T-helper 17 cell (primary cell): ENCODE results near the gene GANAB. TPM values are rescaled to one million over a fixed set of nuclear protein-coding genes. Genes with fewer than 3 reads are reported as not detected.

Experiments
- ATAC-seq: fragments of 150-1000 bp; cut with Tn5 transposase; 2 replicates; pipeline ENCODE4 v1.10.0; 2021; ENCODE audit warnings: mild to moderate bottlenecking, moderate library complexity
- DNase-seq, 3 donors: peaks; one replicate each; pipeline versions ENCODE4 v3.0.0 to v3.0.0-alpha.2; 2020 to 2021
- H3K9me3 ChIP-seq: one replicate; pipeline ENCODE4 v1.7.0; 2013; ENCODE audit warnings: low read length, mild to moderate bottlenecking; ENCODE audit not compliant: control insufficient read depth, poor library complexity, severe bottlenecking
- H3K27ac Mint-ChIP-seq: one replicate; pipeline ENCODE4 v1.8.0; 2022; ENCODE audit warnings: mild to moderate bottlenecking, moderate library complexity, mixed read lengths
- H3K27me3 Mint-ChIP-seq: one replicate; pipeline ENCODE4 v1.8.0; 2022; ENCODE audit warnings: mixed read lengths
- H3K36me3 Mint-ChIP-seq: one replicate; pipeline ENCODE4 v1.8.0; 2022; ENCODE audit warnings: low read depth, mixed read lengths
- H3K4me1 Mint-ChIP-seq: one replicate; pipeline ENCODE4 v1.8.0; 2022; ENCODE audit warnings: mild to moderate bottlenecking, mixed read lengths
- H3K4me3 Mint-ChIP-seq: one replicate; pipeline ENCODE4 v1.8.0; 2022; ENCODE audit warnings: mild to moderate bottlenecking, moderate library complexity, mixed read lengths
- total RNA-seq, 4 donors: library from RNA in 2 of 4; stranded (reverse) in 2 of 4; gene quantifications; one replicate each; pipeline ENCODE4 v1.2.3 and lab custom pipeline; 2022 to 2026

The GANAB gene
- total RNA-seq, 2 donors from 2014 or later, result 168 to 179 TPM

DNA sequence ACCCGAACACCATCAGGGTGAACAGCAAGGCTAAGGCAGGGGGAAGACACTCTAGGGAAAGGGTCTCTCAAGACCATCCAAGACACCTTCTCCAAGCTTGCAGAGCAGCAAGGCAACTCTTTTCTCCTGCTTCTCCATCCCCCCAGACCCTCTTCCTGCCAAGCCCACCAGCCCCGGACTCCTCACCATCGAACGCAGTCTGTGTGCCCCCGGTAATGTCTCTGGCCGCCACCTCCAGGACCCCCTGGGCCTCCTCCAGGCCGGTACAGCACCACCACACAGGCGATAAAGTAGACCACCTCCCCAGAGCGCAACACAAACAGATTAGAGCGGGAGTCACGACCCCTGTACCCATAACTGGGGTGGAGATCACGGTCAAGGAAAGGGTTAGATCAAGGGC lies 37.6 kb downstream of the GANAB start:
- Mint-ChIP-seq H3K4me1 (peaks cover 36% of the 10 kb centered on the region), H3K36me3 (no peaks in the 10 kb centered on the region), H3K27me3 (no peaks in the 10 kb centered on the region), H3K4me3 (peak overlapping the region; percentile 59), H3K27ac (no peak overlapping the region)
- ATAC-seq, result no peak
- DNase-seq, result no peak
- H3K9me3 ChIP-seq, result no peaks in the 10 kb centered on the region

DNA sequence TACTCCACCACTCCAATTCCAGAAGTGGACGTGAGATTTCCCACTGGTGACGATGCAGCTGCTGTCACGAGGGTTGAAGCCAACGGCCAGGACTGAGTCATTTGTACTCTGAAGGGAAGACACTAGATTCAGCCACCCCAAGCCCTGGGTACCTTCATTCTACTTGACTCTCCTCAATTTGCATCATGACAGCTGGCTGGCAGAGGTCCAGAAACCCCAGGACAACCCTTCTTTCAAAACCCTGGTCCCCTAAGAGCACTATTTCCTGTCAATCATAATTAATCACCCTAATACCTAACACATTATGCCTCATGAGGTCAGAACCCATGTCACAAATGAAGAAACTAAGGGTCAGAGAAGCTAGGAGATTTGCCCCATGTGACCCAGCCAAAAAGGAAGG lies 38.7 kb downstream of the GANAB start:
- Mint-ChIP-seq H3K4me1 (peaks cover 39% of the 10 kb centered on the region), H3K4me3 (no peak overlapping the region), H3K27ac (no peak overlapping the region), H3K36me3 (no peaks in the 10 kb centered on the region), H3K27me3 (no peaks in the 10 kb centered on the region)
- DNase-seq (no peak), ATAC-seq (no peak)
- no peaks in the 10 kb centered on the region for H3K9me3 ChIP-seq

DNA sequence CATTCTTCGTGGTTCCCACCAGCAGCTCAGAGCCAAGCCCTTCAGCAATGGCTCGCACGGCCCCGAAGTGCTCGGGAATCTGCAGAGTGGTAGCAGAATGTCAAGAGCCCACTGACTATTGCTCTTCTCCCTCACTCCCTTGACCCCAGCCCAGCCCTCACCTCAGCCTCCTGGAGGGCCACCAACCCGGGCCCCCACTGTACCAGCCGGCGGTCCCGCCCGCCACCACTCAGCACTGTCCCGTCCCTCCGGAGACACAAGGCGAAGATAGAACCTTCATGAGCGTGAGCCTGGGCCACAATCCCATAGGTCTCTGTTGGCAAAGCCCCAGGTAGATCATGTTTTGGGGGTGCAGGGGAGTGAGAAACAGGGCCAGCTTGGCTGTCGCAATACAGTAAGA lies 40.5 kb downstream of the GANAB start:
- Mint-ChIP-seq H3K36me3 (no peaks in the 10 kb centered on the region), H3K4me1 (peaks cover 34% of the 10 kb centered on the region), H3K4me3 (no peak overlapping the region), H3K27me3 (no peaks in the 10 kb centered on the region), H3K27ac (no peak overlapping the region)
- H3K9me3 ChIP-seq, result no peaks in the 10 kb centered on the region
- DNase-seq (no peak), ATAC-seq (no peak)

DNA sequence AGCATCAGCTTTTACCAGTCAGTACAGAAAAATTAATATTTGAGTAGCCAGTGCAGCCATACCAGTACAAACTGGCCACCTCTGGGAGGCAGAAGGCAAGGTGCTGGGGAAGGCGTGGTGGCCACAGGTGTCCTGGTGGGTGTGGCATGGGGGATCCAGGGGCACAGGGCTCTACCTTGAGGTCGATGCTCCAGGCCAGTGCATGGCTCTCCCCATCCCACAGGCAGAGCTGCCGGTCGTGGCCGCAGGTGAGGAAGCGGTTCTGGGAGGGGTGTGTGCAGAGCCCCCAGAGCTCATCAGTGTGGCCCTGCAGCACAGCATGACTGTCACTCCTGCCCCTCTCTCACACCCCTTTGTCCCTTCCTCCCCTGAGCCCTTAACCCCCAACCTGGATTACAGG lies 40.9 kb downstream of the GANAB start:
- no peak overlapping the region for H3K4me3 Mint-ChIP-seq

DNA sequence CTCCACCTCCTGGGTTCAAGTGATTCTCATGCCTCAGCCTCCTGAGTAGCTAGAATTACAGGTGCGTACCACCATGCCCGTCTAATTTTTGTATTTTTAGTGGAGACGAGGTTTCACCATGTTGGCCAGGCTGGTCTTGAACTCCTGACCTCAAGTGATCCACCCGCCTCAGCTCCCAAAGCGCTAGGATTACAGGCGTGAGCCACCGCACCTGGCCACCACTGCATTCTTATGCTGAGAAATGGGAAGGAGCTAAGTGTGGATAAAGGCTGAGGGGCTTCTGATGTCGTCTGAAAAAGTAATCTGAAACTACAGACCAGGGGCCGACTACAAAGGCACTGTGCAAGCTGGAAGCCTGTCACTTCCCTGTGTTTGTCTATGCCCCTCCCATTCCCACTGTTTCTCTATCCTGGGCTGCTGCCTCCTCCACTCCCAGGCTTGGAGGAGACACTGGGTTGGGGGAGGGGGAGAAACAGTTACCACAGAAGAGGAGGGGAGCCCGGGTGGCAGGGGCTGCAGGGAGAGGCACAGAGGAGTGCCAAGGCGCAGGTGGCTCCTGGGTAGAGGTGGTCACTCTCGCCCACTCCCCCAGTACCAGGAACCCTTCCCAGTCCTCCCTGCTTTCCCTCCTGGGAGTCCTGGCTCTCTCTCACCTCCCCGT lies 41.8 kb downstream of the GANAB start:
- Mint-ChIP-seq H3K4me1 (peaks cover 37% of the 10 kb centered on the region), H3K36me3 (peaks cover 5% of the 10 kb centered on the region), H3K27ac (no peak overlapping the region), H3K27me3 (no peaks in the 10 kb centered on the region), H3K4me3 (no peak overlapping the region)
- DNase-seq (no peak), ATAC-seq (no peak)
- H3K9me3 ChIP-seq, result no peaks in the 10 kb centered on the region

More for the DNA sequence above, 40.9 kb downstream of the GANAB start:
- Mint-ChIP-seq H3K36me3 (no peaks in the 10 kb centered on the region), H3K27me3 (no peaks in the 10 kb centered on the region), H3K4me1 (peaks cover 33% of the 10 kb centered on the region), H3K27ac (no peak overlapping the region)
- H3K9me3 ChIP-seq, result no peaks in the 10 kb centered on the region
- ATAC-seq (no peak), DNase-seq (no peak)

DNA sequence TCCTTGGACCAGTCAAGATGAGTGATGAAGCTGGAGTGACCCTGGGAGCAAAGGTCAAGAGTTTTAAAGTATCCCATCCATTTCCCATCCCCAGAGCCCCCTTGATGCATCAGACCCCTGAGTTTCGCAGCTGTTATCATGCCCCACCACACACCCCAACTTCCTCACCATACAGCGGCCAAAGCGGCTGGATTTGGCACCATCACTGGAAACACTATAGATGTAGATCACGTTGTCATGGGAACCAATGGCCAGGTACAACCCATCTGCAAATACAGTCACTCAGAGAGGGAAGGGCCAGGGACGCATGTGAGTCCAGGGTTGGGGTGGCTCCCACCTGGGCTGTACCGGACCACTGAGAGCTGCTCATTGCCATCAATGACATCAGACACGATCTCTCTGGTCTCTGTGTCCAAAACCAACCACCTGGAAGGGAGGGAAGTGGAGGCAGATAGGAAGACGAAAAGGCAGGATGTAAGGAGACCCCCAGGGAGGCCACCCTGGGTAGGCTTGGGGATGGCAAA lies 42.6 kb downstream of the GANAB start:
- DNase-seq, result no peak
- Mint-ChIP-seq H3K27ac (peak overlapping the region; percentile 98), H3K36me3 (peaks cover 7% of the 10 kb centered on the region), H3K27me3 (no peaks in the 10 kb centered on the region), H3K4me3 (peak overlapping the region; percentile 85), H3K4me1 (peaks cover 38% of the 10 kb centered on the region)
- no peak for ATAC-seq
- H3K9me3 ChIP-seq, result no peaks in the 10 kb centered on the region

DNA sequence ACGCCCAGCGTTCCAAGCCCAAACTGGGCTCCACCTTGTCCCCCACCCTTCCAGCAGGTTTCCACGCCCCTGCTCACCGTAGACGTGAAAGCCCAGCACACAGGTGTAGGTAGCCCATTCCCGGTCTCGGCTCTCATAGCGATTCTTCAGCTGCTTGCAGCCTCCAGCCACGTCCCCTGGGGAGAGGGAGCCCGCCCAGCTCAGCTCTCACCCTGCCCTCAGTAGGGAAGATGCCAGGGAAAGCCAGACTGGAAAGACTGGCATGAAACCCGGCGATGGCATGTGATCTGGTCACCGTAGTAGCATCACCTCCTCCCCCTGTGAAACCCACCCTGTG lies 43.4 kb downstream of the GANAB start:
- H3K27ac Mint-ChIP-seq, result peak overlapping the region; percentile 98
- no peak for DNase-seq
- H3K36me3 Mint-ChIP-seq, result peaks cover 7% of the 10 kb centered on the region
- H3K4me3 Mint-ChIP-seq, result peak overlapping the region; percentile 85
- no peak for ATAC-seq
- no peaks in the 10 kb centered on the region for H3K27me3 Mint-ChIP-seq
- H3K4me1 Mint-ChIP-seq, result peaks cover 43% of the 10 kb centered on the region
- no peaks in the 10 kb centered on the region for H3K9me3 ChIP-seq

DNA sequence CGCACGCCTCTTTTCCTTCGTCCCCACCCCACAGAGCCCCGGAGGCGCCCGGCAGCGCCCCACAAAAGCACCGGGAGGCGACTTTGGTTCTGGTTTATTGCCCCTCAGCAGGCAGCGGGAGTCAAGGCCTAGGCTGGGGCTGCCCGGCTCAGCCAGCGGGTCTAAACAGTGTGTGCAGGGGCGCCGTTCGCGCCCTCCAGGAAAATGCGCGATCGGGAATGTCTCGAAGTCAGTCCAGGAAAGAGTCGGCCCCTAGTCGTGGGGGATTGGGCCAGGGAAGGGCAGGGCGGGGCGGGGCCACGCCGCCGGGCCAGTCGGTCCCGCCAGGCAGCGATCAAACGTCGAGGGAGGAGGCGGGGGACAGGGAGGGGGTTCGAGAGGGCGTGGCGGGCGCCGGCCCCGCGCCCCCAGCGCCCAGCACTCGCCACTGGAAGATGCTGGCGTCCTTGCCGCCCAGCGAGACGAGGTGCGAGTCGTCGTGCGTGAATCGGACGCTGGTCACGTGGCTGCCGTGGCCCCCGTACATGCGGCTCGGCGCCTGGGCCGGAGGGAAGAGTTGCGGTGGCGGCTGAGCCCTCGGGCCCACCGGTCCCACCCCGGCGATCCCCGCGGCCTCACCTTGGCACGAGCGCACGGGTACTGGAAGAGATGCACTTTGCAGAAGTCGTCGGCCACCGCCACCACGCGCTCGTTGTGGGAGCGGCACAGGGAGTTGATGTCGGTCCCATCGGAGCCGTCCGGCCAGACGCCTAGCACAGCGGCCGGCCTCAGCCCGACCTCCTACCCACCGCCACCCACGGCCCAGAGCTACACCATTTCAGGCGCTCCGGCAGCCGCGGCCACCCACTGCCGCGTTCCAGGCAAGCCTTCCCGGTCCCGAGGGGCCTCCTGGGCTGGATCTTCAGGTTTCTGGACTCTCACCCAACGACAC lies 44.0 kb downstream of the GANAB start:
- no peaks in the 10 kb centered on the region for H3K9me3 ChIP-seq
- Mint-ChIP-seq H3K4me1 (peaks cover 40% of the 10 kb centered on the region), H3K27me3 (no peaks in the 10 kb centered on the region), H3K36me3 (peaks cover 7% of the 10 kb centered on the region), H3K4me3 (peak overlapping the region; percentile 97), H3K27ac (peak overlapping the region; percentile 98)
- ATAC-seq, result no peak
- DNase-seq, result peak in 1 of 3 donors; percentile 47

DNA sequence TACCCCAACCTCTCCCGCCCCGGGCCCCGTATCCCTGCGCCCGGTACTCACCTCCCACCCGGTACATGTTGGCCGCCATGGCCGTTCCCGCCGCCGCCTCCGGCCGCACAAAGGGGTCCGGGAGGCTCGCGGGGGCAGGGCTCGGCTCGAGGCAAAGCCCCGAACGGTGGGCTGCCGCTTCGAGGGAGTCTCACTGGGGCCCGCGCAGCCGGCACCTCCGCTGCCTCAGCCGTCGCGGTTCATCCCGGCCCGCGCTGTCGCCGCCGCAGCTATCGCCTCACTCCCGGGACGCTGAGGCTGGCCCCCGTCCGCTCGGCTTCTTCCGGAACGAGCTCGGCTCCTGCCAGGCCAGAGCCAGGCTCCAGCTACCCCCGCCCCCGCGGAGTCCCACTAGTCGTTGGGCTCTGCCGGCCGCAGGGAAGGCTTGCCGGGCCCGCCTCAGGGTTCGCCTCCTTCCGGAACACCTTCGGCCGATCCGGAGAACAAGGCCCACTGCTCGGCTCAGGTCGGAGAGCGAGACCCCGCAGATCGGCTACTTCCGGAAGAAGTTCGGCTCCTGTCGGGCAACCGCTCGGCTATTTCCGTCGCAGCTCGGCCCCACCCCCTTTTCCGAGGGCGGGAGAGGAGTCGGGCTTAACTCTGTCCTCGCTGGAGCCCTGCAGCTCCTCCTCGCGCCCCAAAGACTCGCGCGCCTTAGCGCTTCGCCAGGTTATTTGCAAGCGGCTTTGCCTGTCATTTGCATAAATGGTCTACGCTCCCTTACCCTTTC lies 44.9 kb downstream of the GANAB start, which contains the start of gene MTA2:
Gene MTA2, minus strand, starts transcription at position 494 of the 769 bp plus-strand sequence. Its CDS starts 415 bp downstream, at position 79.
- Mint-ChIP-seq H3K27me3 (no peaks in the 10 kb centered on the region), H3K36me3 (peaks cover 9% of the 10 kb centered on the region), H3K4me1 (peaks cover 42% of the 10 kb centered on the region), H3K27ac (peak within 1 kb of the TSS; percentile 98), H3K4me3 (peak within 1 kb of the TSS; percentile 97)
- ATAC-seq (peak; percentile 81), DNase-seq (peak; percentile 93 to 100 (median 98))
- no peaks in the 10 kb centered on the region for H3K9me3 ChIP-seq

DNA sequence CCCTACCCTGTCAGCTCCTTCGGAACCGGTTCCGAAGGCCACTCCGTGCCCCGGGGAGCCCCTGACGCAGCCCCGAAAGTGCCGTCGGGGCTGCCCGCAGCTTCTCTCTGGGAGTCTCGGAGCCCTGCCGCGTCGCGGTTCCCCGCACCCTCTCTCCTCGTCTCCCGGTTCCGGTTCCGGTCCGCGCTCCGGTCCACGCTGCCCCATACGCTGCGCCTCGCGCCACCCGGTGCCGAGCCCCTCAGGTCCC lies 45.4 kb downstream of the GANAB start:
- peaks cover 9% of the 10 kb centered on the region for H3K36me3 Mint-ChIP-seq
- H3K4me1 Mint-ChIP-seq, result peaks cover 42% of the 10 kb centered on the region

DNA sequence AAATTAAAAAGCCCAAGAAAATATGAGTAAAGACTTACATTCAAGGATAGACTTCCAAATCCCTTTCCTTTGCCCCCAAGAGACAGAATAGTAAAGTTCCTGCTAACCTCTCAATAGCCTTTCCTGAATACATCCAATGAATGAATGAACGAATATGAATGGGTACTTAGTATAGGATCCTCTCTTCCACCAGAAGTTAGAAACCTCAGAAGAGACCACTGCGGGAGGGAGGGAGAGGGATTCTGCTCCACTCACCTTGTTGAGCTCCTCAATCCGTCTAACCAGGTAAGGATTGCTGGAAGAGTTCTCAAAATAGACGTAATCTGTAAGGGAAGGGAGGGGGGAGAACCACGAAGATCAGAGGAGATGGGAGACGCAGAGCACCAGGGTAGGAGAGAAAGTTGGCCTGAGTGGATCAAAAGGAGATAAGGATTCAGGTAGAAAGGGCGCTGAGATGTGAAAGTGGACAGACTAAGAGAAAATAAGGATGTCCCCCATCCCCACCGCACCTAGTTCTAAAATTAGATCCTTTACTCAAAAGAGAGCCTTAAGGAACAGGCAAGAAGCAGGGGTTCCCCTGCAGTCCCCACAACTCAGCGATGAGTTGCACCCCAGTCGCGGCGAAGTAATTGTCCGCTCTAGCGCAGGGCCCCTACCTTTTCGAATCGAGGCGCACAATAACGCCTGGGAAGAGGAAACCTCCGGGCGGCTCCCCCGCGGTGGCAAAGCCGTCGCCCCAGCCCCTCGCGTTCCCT lies 45.9 kb downstream of the GANAB start:
- H3K4me1 Mint-ChIP-seq, result peaks cover 43% of the 10 kb centered on the region
- no peak for ATAC-seq

More for the DNA sequence above, 45.4 kb downstream of the GANAB start:
- peak in 2 of 3 donors; percentile 37 to 42 for DNase-seq
- peak overlapping the region; percentile 97 for H3K4me3 Mint-ChIP-seq
- H3K27ac Mint-ChIP-seq, result peak overlapping the region; percentile 98
- no peaks in the 10 kb centered on the region for H3K27me3 Mint-ChIP-seq
- peak; percentile 2 for ATAC-seq
- no peaks in the 10 kb centered on the region for H3K9me3 ChIP-seq

DNA sequence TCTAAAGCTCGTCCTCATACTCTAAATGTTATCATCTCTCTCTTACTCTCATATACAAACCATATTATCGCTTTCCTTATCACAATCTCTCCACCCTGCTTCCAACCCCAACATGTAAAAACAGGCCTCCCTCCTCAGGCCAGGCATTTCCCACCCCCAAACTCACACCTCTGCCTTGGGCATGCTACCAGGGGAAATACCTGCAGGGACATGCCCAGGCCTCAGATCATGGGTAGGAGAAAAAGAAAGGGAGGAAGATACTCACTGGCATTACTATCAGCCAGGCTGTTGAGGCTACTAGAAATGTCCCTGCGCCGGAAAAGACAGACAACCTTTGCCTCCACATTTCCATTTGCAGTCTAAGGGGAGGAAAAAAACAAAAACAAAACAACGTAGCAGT lies 46.5 kb downstream of the GANAB start:
- Mint-ChIP-seq H3K27ac (peak overlapping the region; percentile 98), H3K4me3 (peak overlapping the region; percentile 97), H3K36me3 (peaks cover 9% of the 10 kb centered on the region), H3K27me3 (no peaks in the 10 kb centered on the region), H3K4me1 (peaks cover 44% of the 10 kb centered on the region)
- DNase-seq (no peak), ATAC-seq (no peak)
- no peaks in the 10 kb centered on the region for H3K9me3 ChIP-seq

More for the DNA sequence above, 45.9 kb downstream of the GANAB start:
- no peaks in the 10 kb centered on the region for H3K9me3 ChIP-seq
- Mint-ChIP-seq H3K27ac (peak overlapping the region; percentile 98), H3K4me3 (peak overlapping the region; percentile 97), H3K36me3 (peaks cover 9% of the 10 kb centered on the region), H3K27me3 (no peaks in the 10 kb centered on the region)
- DNase-seq, result peak in 1 of 3 donors; percentile 21
